NT2/D1 (cell line): Measurements from ENCODE around the gene DLG2.

Source experiments
- DNase-seq: peaks from one replicate; pipeline ENCODE4 v3.0.0-alpha.2; 2011; ENCODE audit warnings: low read depth, low spot score
- H3K27me3 ChIP-seq: 2 replicates; pipeline ENCODE4 v1.6.0; 2011; ENCODE audit warnings: mild to moderate bottlenecking; ENCODE audit not compliant: insufficient read length, insufficient read depth
- H3K36me3 ChIP-seq: 2 replicates; pipeline ENCODE4 v1.6.1; 2011; ENCODE audit warnings: mild to moderate bottlenecking, low read length, mixed read lengths; ENCODE audit not compliant: insufficient read depth, insufficient read length
- H3K4me1 ChIP-seq: 2 replicates; pipeline ENCODE4 v1.5.1; 2011; ENCODE audit not compliant: insufficient read depth, insufficient read length
- H3K4me3 ChIP-seq: 2 replicates; pipeline ENCODE4 v1.5.1; 2011; ENCODE audit warnings: low read depth; ENCODE audit not compliant: insufficient read length
- H3K9ac ChIP-seq: 2 replicates; pipeline ENCODE4 v1.6.0; 2011; ENCODE audit warnings: low read depth; ENCODE audit not compliant: insufficient read length
- H3K9me3 ChIP-seq: 2 replicates; pipeline ENCODE4 v1.5.1; 2011; ENCODE audit warnings: mild to moderate bottlenecking, low read length; ENCODE audit not compliant: insufficient read depth
- SUZ12 ChIP-seq: IDR thresholded peaks from 2 replicates; pipeline ENCODE4 v1.6.1; 2011; ENCODE audit not compliant: insufficient read length, insufficient read depth; ENCODE audit errors: extremely low read depth
- YY1 ChIP-seq: IDR thresholded peaks from 2 replicates; pipeline ENCODE4 v1.6.1; 2011; ENCODE audit not compliant: insufficient read length, insufficient read depth
- ZNF274 ChIP-seq: IDR thresholded peaks from 2 replicates; pipeline ENCODE4 v1.6.1; 2011; ENCODE audit warnings: mild to moderate bottlenecking, low read depth, low read length

Gene DLG2

DNA sequence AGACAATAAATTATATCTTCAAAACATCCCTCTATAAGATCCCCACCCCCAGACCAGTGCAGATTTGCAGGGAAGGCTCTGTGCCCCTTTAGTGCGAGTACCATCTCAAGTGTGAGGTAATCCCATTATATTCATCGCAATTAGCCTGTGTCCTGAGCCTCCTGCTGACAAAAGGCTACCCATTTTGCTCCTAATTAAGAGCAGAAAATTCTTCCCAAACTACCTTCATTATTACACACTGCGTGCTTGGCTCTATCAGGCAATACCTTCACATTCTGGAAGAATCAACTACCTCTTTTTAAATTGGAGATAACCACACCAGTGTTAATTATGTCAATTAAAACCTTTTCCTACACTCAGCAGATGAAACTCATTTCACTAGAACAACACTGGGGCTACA is 1207.5 kb downstream of the DLG2 start:
- no peaks in the 10 kb centered on the region for H3K9me3 ChIP-seq
- no peaks in the 10 kb centered on the region for H3K36me3 ChIP-seq
- no peak for TF ChIP-seq SUZ12
- TF ChIP-seq ZNF274, result no peak
- no peak for TF ChIP-seq YY1
- H3K27me3 ChIP-seq, result no peaks in the 10 kb centered on the region
- DNase-seq, result no peak
- no peaks in the 10 kb centered on the region for H3K4me1 ChIP-seq
- no peak overlapping the region for H3K9ac ChIP-seq
- H3K4me3 ChIP-seq, result no peak overlapping the region

DNA sequence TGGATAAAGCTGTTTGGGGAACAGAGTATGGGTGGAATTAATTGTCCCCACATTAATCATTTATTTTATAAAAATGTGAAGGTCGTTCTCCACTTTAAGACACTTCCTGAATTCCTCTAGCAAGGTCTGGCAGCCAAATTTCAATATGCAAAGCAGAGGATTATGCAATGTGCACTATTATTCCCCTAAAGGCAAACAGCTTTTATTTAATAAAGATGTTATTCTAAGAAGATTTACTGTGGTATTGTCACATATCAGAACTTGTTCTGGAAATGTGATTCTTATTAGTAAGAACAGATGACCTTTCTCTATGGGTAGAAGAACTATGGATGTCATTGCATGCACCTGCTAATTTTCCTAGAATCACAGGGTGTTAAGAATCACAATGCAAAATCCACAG is 1212.2 kb downstream of the DLG2 start:
- TF ChIP-seq YY1, result no peak
- no peak for TF ChIP-seq ZNF274
- no peak for TF ChIP-seq SUZ12
- Histone ChIP-seq H3K36me3 (no peaks in the 10 kb centered on the region), H3K4me3 (no peak overlapping the region), H3K27me3 (no peaks in the 10 kb centered on the region), H3K9ac (no peak overlapping the region), H3K4me1 (no peaks in the 10 kb centered on the region), H3K9me3 (no peaks in the 10 kb centered on the region)
- no peak for DNase-seq

- no peaks in the 10 kb centered on the region for H3K36me3 ChIP-seq
- H3K9ac ChIP-seq, result no peak overlapping the region
- no peak overlapping the region for H3K4me3 ChIP-seq
- TF ChIP-seq SUZ12, result no peak
- no peak for TF ChIP-seq YY1
- TF ChIP-seq ZNF274, result no peak
- no peaks in the 10 kb centered on the region for H3K4me1 ChIP-seq
- no peaks in the 10 kb centered on the region for H3K27me3 ChIP-seq
- H3K9me3 ChIP-seq, result no peaks in the 10 kb centered on the region
- DNase-seq, result no peak
Measured at GRCh38 chr11:84413549-84413948, 1213.6 kb downstream of the DLG2 start.

DNA sequence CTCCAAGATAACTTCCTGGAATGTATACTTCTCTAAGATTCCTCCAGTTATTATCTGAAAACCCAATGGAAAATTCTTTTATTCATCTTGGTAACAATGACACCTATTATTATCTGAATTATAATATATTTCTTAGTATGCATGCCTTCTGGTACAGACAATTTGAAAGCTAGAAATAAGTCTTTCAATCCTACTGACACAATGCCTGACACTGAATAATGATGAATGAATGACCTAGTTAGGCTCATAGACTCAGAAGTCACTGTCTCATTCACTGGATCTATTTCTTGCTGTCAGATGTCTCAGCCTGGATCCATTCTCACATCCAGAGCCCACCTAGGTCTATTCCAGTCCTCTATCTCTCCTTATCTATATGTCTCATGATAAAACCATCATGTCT is 1214.3 kb downstream of the DLG2 start:
- Histone ChIP-seq H3K27me3 (no peaks in the 10 kb centered on the region), H3K9me3 (no peaks in the 10 kb centered on the region), H3K36me3 (no peaks in the 10 kb centered on the region), H3K4me1 (no peaks in the 10 kb centered on the region), H3K9ac (no peak overlapping the region), H3K4me3 (no peak overlapping the region)
- TF ChIP-seq YY1 (no peak), SUZ12 (no peak), ZNF274 (no peak)
- DNase-seq, result no peak

DNA sequence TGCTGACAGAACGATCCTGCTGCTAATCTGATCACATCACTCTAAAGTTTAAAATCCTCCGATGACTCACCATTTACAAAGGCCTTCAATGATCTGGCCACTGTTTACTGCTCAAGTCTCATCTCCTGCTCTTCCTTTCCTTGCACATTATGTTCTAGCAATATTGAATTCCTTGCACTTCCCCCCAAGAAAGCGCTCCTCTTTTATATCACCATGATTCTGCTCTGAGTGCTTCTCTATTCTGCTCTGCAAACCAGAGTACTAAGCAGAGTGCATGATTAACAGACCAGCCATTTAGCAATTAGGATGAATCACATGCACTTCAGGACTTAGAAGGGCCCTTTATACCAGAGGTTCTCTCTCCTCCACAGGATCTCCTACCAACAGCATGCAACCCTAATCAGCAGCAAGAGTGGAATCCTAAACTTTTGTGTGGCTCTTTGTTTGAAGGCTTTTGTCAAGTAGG is 1218.2 kb downstream of the DLG2 start:
- TF ChIP-seq YY1, result no peak
- TF ChIP-seq SUZ12, result no peak
- TF ChIP-seq ZNF274, result no peak
- H3K9ac ChIP-seq, result no peak overlapping the region
- no peaks in the 10 kb centered on the region for H3K4me1 ChIP-seq
- DNase-seq, result no peak
- no peaks in the 10 kb centered on the region for H3K27me3 ChIP-seq
- H3K4me3 ChIP-seq, result no peak overlapping the region
- H3K36me3 ChIP-seq, result no peaks in the 10 kb centered on the region
- H3K9me3 ChIP-seq, result no peaks in the 10 kb centered on the region

GRCh38 chr11:84407091-84407490 is 1220.1 kb downstream of the DLG2 start:
- DNase-seq, result no peak
- no peaks in the 10 kb centered on the region for H3K9me3 ChIP-seq
- no peak for TF ChIP-seq ZNF274
- no peak for TF ChIP-seq SUZ12
- TF ChIP-seq YY1, result no peak

DNA sequence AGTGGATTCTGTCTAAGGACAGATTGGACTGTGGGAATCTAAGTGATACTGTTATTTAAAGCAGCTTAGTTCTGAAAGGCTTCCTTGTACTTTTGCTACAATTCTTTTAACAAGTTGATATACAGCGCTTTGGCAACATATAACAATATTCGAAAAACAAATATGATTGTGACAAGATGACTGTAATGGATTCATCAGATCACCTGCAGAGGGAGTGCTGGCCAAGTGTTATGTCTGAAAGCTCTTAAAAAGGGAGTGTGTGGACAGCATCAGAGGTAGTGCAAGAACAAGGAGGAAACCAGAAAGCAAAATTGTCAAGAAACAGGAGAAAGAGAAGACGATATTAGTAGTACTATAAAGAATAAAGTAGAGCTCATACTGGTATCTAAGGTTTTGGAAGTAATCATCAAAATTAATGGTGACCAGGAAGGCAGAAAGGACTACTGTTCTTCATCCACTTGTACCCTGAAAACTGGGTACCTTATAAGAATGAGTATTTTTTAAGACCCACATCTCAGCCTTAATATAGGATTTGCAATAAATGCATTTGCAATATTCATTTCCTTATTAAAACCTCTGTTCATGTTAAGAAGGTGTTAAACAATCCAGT is 1229.0 kb downstream of the DLG2 start:
- H3K36me3 ChIP-seq, result no peaks in the 10 kb centered on the region
- no peaks in the 10 kb centered on the region for H3K27me3 ChIP-seq
- H3K9ac ChIP-seq, result no peak overlapping the region
- TF ChIP-seq ZNF274 (no peak), YY1 (no peak), SUZ12 (no peak)
- peak; percentile 23 for DNase-seq
- H3K4me1 ChIP-seq, result no peaks in the 10 kb centered on the region
- H3K4me3 ChIP-seq, result no peak overlapping the region
- H3K9me3 ChIP-seq, result no peaks in the 10 kb centered on the region

More at GRCh38 chr11:84407091-84407490, 1220.1 kb downstream of the DLG2 start:
- H3K36me3 ChIP-seq, result no peaks in the 10 kb centered on the region
- no peaks in the 10 kb centered on the region for H3K27me3 ChIP-seq
- H3K4me1 ChIP-seq, result no peaks in the 10 kb centered on the region
- no peak overlapping the region for H3K4me3 ChIP-seq
- H3K9ac ChIP-seq, result no peak overlapping the region

DNA sequence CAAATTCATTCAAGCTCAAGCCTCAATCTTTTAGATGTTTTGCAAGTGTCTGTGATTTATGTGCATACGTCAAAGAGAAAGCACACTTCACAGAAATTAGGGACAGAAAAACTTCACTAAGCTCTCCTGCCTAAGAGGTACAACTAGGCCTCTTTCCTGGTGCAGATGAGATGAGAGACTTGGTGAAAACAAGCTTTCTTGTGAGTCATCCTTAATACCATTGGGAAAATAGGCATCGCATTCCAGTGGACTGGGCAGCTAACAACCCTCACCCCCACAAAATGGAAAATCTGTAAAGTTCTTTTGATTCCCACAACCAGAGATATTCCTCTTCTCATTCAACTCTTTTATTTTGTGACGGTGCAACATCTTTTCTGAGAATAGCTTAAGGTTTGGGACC is 1230.6 kb downstream of the DLG2 start:
- Histone ChIP-seq H3K9me3 (no peaks in the 10 kb centered on the region), H3K4me3 (no peak overlapping the region), H3K9ac (no peak overlapping the region), H3K27me3 (no peaks in the 10 kb centered on the region), H3K36me3 (no peaks in the 10 kb centered on the region), H3K4me1 (no peaks in the 10 kb centered on the region)
- TF ChIP-seq YY1 (no peak), SUZ12 (no peak), ZNF274 (no peak)
- DNase-seq, result peak; percentile 9
